Measurements from ENCODE around the gene BCL2L2. TPM values are rescaled to one million over a fixed set of nuclear protein-coding genes. Genes with fewer than 3 reads are reported as not detected.

Gene BCL2L2
- total RNA-seq, 1 donor from 2014 or later: 21.4 TPM

DNA sequence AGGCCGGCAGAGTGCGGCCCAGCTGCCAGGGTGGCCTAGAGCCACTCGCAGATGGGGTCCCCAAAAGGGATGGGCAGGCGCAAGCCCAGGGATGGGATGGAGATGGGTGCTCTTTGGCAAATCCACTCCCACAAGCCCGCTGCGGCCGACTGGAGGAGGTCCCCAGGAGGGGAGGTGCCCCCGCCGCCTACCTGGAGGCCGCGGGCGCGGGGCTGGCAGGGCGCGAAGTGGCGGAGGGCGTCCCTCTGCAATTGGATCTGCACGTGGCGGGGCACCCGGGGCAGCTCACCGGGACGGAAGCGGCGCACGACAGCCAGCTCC lies 4.7 kb upstream of the BCL2L2 start:
- Histone ChIP-seq H3K27ac (ENCODE audit: low read depth, low read length) (peak overlapping the region; percentile 72), H3K27me3 (ENCODE audit: insufficient read depth, low read length) (no peaks in the 10 kb centered on the region), H3K4me1 (ENCODE audit: insufficient read depth, low read length) (peaks cover 15% of the 10 kb centered on the region), H3K4me3 (ENCODE audit: insufficient read depth, low read depth, low read length) (peak overlapping the region; percentile 70), H4K20me1 (ENCODE audit: insufficient read depth, low read length) (no peaks in the 10 kb centered on the region), H3K9me3 (ENCODE audit: insufficient read depth, low read depth, low read length) (no peaks in the 10 kb centered on the region), H3K36me3 (ENCODE audit: insufficient read depth, low read length) (no peaks in the 10 kb centered on the region), H3K79me2 (ENCODE audit: insufficient read depth, low read length) (peaks cover 12% of the 10 kb centered on the region), H3K9ac (ENCODE audit: low read length) (peak overlapping the region; percentile 84), H2AFZ (ENCODE audit: low read depth, low read length) (peak overlapping the region; percentile 90), H3K4me2 (ENCODE audit: low read length) (peak overlapping the region; percentile 96)
- H3K27ac Mint-ChIP-seq (ENCODE audit: unreplicated experiment): no peak overlapping the region
- peaks cover 21% of the 10 kb centered on the region for H3K4me1 Mint-ChIP-seq (ENCODE audit: low read depth, unreplicated experiment)
- H3K4me3 Mint-ChIP-seq (ENCODE audit: unreplicated experiment): peak overlapping the region; percentile 82
- no peaks in the 10 kb centered on the region for H3K9me3 Mint-ChIP-seq (ENCODE audit: unreplicated experiment)
- H3K36me3 Mint-ChIP-seq (ENCODE audit: low read depth, unreplicated experiment): peaks cover 3% of the 10 kb centered on the region
- TF ChIP-seq EZH2 (IDR thresholded peaks at IDR 0.05; ENCODE audit: insufficient read depth, low read length): no peak
- TF ChIP-seq, protein P1, sequence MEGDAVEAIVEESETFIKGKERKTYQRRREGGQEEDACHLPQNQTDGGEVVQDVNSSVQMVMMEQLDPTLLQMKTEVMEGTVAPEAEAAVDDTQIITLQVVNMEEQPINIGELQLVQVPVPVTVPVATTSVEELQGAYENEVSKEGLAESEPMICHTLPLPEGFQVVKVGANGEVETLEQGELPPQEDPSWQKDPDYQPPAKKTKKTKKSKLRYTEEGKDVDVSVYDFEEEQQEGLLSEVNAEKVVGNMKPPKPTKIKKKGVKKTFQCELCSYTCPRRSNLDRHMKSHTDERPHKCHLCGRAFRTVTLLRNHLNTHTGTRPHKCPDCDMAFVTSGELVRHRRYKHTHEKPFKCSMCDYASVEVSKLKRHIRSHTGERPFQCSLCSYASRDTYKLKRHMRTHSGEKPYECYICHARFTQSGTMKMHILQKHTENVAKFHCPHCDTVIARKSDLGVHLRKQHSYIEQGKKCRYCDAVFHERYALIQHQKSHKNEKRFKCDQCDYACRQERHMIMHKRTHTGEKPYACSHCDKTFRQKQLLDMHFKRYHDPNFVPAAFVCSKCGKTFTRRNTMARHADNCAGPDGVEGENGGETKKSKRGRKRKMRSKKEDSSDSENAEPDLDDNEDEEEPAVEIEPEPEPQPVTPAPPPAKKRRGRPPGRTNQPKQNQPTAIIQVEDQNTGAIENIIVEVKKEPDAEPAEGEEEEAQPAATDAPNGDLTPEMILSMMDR (IDR thresholded peaks at IDR 0.05; ENCODE audit: insufficient read depth, low read depth, low read length): no peak
- H3K27me3 Mint-ChIP-seq (ENCODE audit: low read depth, unreplicated experiment): no peaks in the 10 kb centered on the region
- FAIRE-seq (no peak), DNase-seq (ENCODE audit: low read depth) (no peak)

DNA sequence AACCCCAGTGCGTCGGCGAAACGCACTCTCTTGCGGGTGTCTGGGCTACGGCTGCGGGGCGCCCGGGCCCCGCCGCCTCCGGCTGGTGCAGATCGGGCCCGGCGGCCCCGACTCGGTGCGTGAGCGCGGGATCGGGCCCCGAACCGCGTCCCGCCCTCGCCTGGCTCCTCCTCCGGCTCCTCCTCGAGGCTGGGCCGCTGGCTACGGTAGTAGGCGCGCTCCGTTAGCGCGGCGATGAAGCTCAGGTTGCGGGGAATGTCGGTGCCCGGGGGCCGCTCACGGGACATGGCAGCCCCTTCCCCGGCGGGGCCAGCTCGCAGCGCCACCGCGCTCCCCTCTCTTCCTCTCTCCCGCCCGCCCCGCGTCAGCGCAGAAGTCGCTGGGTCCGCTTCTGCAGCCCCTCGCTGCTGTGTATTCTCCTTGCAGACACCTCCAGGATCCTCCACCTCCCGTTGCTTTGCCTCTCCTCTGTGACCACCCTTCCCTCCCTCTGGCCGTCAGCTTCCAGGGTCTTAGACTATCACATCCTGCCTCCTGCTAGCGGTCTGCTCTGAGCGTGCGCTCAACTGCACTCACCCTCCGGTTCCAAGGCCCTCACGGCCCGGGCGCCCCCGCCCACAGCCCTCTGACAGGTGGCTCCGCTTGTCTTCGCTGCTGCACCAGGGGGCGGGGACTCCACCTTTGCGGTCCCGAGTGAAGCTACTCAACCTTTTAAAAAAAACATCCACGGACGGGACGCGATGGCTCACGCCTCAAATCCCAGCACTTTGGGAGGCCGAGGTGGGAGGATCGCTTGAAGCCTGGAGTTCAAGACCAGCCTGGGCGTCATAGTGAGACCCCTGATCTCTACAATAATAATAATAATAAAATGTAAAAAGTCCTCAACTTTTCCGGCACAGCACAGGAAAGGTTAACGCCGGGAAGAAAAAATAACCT lies 4.1 kb upstream of the BCL2L2 start, which contains the start of gene PPP1R3E:
TSS of gene PPP1R3E (minus strand) at position 570 of the 936 bp plus-strand sequence. CDS start at position 287, 283 bp downstream.
- Histone ChIP-seq H3K9ac (ENCODE audit: low read length) (peak within 1 kb of the TSS; percentile 84), H2AFZ (ENCODE audit: low read depth, low read length) (peak within 1 kb of the TSS; percentile 90), H3K9me3 (ENCODE audit: insufficient read depth, low read depth, low read length) (no peaks in the 10 kb centered on the region), H3K27ac (ENCODE audit: low read depth, low read length) (peak within 1 kb of the TSS; percentile 72), H3K4me3 (ENCODE audit: insufficient read depth, low read depth, low read length) (peak within 1 kb of the TSS; percentile 70), H3K4me1 (ENCODE audit: insufficient read depth, low read length) (peaks cover 16% of the 10 kb centered on the region), H3K4me2 (ENCODE audit: low read length) (peak within 1 kb of the TSS; percentile 96), H3K79me2 (ENCODE audit: insufficient read depth, low read length) (peaks cover 18% of the 10 kb centered on the region), H4K20me1 (ENCODE audit: insufficient read depth, low read length) (no peaks in the 10 kb centered on the region), H3K27me3 (ENCODE audit: insufficient read depth, low read length) (no peaks in the 10 kb centered on the region), H3K36me3 (ENCODE audit: insufficient read depth, low read length) (no peaks in the 10 kb centered on the region)
- DNase-seq (ENCODE audit: low read depth) (no peak), FAIRE-seq (no peak)
- Mint-ChIP-seq H3K4me1 (ENCODE audit: low read depth, unreplicated experiment) (peaks cover 24% of the 10 kb centered on the region), H3K36me3 (ENCODE audit: low read depth, unreplicated experiment) (no peaks in the 10 kb centered on the region), H3K9me3 (ENCODE audit: unreplicated experiment) (no peaks in the 10 kb centered on the region), H3K4me3 (ENCODE audit: unreplicated experiment) (peak within 1 kb of the TSS; percentile 91), H3K27ac (ENCODE audit: unreplicated experiment) (peak within 1 kb of the TSS; percentile 77), H3K27me3 (ENCODE audit: low read depth, unreplicated experiment) (no peaks in the 10 kb centered on the region)
- TF ChIP-seq EZH2 (IDR thresholded peaks at IDR 0.05; ENCODE audit: insufficient read depth, low read length): no peak
- TF ChIP-seq, protein P1 (IDR thresholded peaks at IDR 0.05; ENCODE audit: insufficient read depth, low read depth, low read length): no peak

DNA sequence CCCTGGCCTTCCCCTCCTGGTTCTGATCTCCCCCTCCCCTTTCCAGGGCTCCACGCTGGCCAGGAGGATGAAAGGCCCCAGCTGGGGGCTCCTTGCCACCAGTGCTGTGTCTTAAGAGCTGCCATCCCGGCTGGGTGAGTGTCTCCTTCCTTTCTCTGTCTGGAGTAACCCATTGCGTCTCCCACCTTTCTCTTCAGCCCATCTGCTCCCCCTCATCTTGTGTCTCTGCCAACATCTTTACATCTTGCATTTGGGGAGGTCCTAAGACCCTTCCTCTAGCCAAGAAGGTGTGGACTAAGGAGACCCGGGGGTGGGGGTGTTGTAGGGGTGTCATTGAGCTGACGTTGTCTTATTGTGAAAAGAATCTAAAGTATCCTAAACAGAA lies 505 bp downstream of the BCL2L2 start:
- Histone ChIP-seq H3K4me3 (ENCODE audit: insufficient read depth, low read depth, low read length) (peak overlapping the region; percentile 82), H2AFZ (ENCODE audit: low read depth, low read length) (peak overlapping the region; percentile 73)

More for the DNA sequence above, 505 bp downstream of the BCL2L2 start:
- H3K9ac ChIP-seq (ENCODE audit: low read length): peak overlapping the region; percentile 96
- no peaks in the 10 kb centered on the region for H3K27me3 ChIP-seq (ENCODE audit: insufficient read depth, low read length)
- peak overlapping the region; percentile 92 for H3K27ac Mint-ChIP-seq (ENCODE audit: unreplicated experiment)
- no peaks in the 10 kb centered on the region for H3K27me3 Mint-ChIP-seq (ENCODE audit: low read depth, unreplicated experiment)
- peaks cover 57% of the 10 kb centered on the region for H3K79me2 ChIP-seq (ENCODE audit: insufficient read depth, low read length)
- H3K4me3 Mint-ChIP-seq (ENCODE audit: unreplicated experiment): peak overlapping the region; percentile 92
- peak overlapping the region; percentile 93 for H3K4me2 ChIP-seq (ENCODE audit: low read length)
- FAIRE-seq (no peak), DNase-seq (ENCODE audit: low read depth) (no peak)
- H3K9me3 Mint-ChIP-seq (ENCODE audit: unreplicated experiment): no peaks in the 10 kb centered on the region
- H3K4me1 ChIP-seq (ENCODE audit: insufficient read depth, low read length): peaks cover 22% of the 10 kb centered on the region
- no peaks in the 10 kb centered on the region for H3K9me3 ChIP-seq (ENCODE audit: insufficient read depth, low read depth, low read length)
- TF ChIP-seq EZH2 (IDR thresholded peaks at IDR 0.05; ENCODE audit: insufficient read depth, low read length): no peak
- TF ChIP-seq, protein P1 (IDR thresholded peaks at IDR 0.05; ENCODE audit: insufficient read depth, low read depth, low read length): no peak
- H3K36me3 Mint-ChIP-seq (ENCODE audit: low read depth, unreplicated experiment): peaks cover 16% of the 10 kb centered on the region
- H3K27ac ChIP-seq (ENCODE audit: low read depth, low read length): peak overlapping the region; percentile 76
- H3K4me1 Mint-ChIP-seq (ENCODE audit: low read depth, unreplicated experiment): peaks cover 23% of the 10 kb centered on the region
- H3K36me3 ChIP-seq (ENCODE audit: insufficient read depth, low read length): peaks cover 15% of the 10 kb centered on the region
- H4K20me1 ChIP-seq (ENCODE audit: insufficient read depth, low read length): peaks cover 37% of the 10 kb centered on the region

Measured in astrocyte (in vitro differentiated cells and primary cell).